AML-193 (cell line): ENCODE measurements around the gene ZKSCAN3.
"Not testable (repeated sequence)": the region's sequence is repeated elsewhere in the genome, so short reads cannot be mapped to it uniquely, and the experiment has no call there.

Experiments used
- DNase-seq, 2 experiments: peaks; one replicate each; lab custom pipeline; 2025; lab: John Stamatoyannopoulos, UW

The ZKSCAN3 gene

DNA sequence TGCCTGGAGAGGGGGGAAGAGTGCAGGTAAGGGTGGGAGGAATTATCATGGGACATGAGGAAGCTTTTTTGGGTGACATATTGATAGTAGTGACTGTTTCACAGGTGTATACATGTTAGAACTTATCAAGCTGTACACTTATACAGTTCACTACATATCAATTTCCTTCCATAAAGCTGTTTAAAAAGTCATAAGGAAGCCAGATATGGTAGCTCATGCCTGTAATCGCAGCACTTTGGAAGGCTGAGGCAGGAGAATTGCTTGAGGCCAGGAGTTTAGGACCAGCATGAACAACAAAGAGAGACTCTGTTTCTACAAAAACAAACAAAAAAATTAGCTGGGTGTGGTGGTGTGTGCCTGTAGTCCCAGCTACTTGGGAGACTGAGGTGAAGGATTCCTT, 28.1 kb downstream of the ZKSCAN3 start:
- DNase-seq, result no peak

DNA sequence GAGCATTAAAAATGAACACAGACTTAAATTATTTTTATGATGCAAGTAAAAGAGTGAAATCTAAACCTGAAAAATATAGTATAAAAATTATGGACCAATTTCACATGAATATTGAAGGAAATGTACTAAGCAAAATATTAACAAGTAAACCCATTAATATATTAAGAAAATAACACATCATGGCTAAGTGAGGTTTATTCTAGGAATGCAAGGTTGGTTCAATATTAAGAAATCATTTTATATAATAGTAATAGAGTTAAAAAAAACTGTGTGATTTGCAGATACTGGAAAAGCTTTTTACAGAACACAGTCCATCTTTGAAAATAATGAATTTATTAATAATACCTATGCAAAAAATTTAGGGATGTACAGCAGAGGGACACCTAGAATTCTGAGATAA, 28.9 kb downstream of the ZKSCAN3 start:
- no peak for DNase-seq

DNA sequence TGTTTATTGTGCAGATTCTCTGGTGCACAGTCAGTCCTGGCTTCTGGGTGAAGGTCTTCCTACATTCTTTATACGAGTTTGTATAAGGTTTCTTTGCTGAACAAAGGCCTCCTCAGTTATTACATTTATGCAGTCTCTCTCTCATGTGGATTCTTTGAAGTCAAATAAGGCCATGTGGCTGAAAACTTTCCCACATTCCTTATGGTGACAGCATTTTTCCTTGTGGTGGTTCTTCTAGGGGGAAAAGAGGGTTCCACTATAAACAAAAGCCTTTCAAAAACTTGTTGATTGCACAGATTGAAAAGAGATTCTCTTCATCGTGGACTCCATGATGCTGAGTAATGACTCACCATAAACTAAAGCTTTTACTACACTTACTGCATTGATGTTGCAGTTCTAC, 30.6 kb downstream of the ZKSCAN3 start:
- DNase-seq, result no peak

DNA sequence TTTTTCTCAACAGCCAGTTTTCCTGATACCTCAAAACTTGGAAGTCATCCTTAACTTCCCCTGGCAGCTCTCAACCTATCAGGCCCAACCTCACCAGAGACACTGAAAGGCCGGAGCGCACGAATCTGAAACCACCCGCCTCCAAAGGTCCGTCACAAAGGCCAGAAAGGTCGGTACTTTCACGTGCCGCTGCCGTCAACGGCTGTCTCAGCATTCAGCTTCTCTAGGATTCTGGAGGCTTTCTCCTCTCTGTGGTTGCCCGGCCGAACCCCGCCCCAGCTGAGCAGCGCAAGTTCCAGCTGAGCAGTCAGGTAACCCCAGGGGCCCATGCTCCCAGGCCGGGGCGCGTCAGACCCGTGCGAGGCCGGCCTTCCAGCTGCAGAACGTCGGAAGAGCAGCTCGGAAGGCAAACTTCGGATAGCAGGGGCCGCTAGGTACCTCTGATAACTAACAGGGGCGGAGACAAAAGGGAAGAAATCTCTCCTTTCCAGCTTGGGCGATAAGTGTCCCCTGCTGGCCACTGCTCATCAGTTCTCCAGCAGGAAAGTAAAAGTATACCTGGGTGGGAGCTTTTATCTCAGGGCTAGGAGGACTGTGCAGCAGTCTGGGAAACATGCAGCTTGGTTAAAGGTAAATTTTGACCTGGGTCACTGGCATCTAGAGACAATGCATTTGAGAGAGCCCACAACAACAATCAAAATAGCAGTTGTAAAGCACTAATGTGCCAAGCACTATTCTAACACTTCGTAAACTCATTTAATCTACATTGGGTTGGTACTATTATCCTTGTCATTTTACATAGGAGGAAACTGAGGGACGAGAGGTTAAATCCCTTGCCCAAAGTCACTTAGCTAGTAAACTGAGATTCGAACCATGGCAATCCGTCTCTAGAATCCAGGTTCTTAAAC, 33.7 kb downstream of the ZKSCAN3 start:
- peak; percentile 69 to 71 for DNase-seq

DNA sequence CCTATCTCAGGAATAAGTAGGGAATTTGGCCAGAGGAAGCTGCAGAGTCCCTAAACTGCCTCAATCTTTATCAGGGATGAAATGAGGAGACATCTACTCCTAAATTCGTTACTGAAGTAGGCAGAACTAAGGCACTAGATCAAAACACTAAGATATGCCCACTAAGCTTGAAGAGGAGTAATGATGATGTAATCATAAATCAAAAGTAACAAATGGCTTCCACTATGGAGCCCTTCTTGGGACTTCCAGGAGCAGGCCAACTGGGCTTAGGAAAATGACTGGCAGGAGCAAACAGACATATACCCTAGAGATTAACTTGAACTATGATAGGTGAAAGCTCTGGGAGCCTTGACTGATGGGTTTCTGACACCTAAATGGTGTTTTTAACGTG, 34.4 kb downstream of the ZKSCAN3 start:
- DNase-seq, result no peak

DNA sequence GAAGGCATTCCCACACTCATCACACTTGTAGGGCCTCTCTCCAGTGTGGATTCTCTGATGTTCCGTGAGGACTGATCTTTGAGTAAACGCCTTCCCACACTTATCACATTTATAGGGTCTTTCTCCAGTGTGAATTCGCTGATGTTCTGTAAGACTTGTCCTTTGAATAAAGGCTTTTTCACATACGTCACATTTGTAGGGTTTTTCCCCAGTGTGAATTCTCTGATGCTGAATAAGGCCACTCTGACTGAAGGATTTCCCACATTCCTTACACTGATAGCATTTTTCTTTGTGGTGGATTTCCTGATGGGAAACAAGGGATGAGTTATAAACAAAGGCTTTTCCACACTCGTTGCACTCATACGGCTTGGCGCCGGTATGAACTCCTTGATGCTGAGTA, 40.9 kb downstream of the ZKSCAN3 start:
- DNase-seq, result no peak

DNA sequence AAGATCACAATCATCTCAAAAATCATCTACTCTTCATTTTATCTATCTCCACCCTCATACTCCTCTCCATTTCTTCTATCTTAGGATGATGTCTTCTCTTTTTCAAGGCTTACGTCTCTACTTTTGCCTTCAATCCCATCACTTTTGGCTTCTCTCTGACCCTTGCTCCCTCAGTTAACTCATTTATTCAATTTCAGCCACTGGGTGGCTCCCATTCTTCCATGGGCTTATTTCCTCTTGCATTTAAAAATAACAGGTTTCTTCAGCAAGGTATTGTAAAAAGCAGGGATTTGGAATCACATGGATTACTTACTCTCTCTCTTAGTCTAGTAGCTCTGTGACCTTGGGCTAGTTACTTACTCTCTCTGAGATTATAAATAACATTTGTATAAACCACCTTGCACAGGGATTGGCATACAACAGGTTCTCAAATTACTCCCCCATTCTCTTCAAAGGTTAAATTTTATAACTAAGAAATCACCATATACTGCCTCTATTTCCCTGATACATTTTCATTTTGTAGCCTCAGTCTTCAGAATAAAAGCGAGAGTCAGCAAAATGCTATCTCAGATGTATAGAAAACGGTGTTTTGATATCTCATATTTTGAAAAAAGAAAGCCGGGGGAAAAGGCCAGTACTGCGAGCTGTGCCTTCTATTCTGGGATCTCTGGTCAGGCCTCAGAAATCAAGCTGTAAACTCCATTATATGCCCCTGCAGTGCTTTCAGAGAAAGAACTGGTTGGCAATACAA, 44.3 kb downstream of the ZKSCAN3 start:
- peak in 1 of 2 experiments; percentile 20 for DNase-seq

DNA sequence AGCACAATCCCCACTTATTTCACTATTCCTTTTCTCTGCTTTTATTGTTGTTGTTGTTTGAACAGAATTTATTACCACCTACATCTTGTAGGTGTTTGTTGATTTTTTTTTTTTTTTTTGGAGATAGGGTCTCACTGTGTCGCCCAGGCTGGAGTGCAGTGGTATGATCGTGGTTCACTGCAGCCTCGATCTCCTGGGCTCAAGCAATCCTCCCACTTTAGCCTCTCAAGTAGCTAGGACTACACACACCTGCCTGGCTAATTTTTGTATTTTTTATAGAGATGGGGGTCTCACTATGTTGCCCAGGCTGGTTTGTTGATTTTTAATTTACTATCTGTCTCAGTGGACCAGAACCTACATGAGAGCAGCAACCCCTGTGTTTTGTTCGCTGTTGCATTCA, 46.2 kb downstream of the ZKSCAN3 start:
- DNase-seq, result no peak

DNA sequence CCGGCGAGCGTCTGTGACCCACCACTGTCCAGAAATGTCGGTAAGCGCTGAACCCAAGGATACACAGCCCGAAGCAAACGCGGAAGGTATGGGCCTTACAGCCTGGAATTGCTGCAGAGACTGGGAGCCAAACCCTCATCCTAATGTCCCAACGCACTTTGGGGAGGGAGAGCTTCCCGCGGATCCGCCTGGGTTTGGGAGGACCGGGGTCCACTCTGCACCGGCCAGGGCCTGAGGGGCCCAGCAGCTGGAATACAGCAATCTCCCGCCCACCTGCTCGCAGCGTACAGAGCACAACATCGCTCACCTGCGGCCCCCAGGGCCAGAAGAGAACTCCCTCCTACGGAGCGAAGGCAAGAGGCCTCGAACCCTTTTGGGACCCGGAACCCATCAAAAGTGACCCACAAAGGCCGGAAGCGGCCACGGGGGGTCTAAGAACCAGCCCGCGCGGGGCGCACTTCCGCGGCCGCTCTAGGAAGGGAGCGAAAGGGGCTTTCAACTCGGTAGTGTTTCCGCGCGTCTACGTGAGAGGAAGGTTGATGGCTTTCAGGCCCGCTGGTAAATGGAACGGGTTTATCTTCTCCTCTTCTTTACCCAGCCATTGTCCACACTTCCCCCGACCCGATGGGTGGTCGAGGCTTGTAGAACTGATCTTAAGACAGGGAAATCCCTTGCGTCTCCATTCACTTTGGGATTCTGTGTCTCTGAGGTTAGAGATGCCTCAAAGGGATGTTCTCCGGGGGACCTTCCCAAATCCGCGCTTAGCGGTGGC, 49.8 kb downstream of the ZKSCAN3 start, which contains the start of gene ZSCAN12:
ZSCAN12 (minus strand) TSS at position 398 of the 772 bp plus-strand sequence. CDS start 1,342 bp downstream, outside the sequence.
- no peak for DNase-seq

DNA sequence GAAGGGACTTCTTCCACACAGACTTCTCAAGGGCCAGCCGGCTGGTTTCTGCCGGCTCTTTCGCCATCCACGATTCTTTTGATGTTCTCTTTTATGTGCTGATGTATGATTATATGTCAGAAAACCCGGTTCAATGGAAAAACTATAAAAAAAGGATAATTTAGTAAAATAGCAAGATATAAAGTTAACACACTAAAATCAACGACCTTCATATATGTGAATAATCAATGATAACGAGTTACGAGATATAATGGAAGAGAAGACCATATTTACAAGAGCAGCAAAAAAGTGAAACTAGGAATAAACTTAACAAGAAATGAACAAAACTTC, 50.3 kb downstream of the ZKSCAN3 start:
- DNase-seq, result no peak

DNA sequence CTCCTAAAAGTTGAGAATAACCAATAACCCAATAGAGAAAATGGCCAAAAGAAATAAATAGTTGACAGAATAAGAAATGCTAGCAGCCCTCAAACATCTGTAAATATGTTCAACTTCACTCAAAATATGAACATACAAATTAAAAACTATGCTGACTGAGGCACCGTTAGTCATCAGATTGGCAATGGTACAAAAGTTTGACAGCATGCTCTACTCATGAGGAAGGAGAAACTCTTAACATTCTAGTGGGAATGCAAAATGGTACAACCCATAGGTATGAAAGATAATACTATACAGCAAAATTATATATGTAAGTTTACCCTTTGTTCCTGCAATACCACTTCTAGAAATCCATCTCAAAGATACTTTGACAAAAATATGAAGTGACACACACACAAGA, 51.4 kb downstream of the ZKSCAN3 start:
- no peak for DNase-seq

DNA sequence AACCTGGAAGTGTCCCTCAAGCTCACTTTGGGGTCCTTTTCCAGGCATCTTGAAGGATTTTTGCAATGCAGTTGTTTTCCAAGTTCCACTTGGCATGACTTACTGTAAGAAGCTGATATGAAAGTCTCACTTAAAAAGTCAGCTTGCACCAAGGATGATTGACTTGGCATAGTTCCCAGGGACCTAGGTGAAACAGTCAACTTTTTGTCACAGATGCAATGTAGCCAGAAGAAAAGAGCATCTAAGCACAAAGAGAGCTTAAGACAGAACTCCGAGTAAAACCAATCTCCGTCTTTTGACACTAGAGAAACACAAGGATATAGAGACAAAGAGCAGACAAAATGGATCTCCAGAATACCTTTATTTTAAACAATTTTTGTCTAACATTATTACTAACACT, 52.5 kb downstream of the ZKSCAN3 start:
- no peak for DNase-seq

DNA sequence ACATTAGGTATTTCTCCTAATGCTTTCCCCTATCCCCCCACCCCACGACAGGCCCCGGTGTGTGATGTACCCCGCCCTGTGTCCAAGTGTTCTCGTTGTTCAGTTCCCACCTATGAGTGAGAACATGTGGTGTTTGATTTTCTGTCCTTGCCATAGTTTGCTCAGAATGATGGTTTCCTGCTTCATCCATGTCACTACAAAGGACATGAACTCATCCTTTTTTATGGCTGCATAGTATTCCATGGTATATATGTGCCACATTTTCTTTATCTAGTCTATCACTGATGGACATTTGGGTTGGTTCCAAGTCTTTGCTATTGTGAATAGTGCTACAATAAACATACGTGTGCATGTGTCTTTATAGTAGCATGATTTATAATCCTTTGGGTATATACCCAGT, 54.2 kb downstream of the ZKSCAN3 start:
- DNase-seq, result not testable (repeated sequence)

DNA sequence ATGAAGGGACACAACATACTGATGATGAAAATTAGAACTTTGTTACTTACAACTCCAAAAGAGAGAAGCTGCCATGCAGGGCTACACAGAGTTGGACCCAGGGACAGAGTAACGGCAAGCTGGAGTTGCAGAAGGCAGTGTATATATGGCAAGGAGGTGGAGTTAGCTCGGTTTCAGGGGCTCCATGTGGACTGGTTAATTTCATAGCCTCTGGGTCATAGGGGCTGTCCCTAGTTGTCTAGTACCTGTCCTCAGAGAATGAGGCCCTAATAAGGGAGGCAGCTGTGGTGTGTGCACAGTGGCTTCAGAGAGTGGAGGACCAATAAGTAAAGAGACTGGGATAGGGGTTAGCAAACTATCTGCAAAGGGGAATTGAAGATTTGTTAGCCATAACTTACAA, 57.7 kb downstream of the ZKSCAN3 start:
- DNase-seq, result no peak

DNA sequence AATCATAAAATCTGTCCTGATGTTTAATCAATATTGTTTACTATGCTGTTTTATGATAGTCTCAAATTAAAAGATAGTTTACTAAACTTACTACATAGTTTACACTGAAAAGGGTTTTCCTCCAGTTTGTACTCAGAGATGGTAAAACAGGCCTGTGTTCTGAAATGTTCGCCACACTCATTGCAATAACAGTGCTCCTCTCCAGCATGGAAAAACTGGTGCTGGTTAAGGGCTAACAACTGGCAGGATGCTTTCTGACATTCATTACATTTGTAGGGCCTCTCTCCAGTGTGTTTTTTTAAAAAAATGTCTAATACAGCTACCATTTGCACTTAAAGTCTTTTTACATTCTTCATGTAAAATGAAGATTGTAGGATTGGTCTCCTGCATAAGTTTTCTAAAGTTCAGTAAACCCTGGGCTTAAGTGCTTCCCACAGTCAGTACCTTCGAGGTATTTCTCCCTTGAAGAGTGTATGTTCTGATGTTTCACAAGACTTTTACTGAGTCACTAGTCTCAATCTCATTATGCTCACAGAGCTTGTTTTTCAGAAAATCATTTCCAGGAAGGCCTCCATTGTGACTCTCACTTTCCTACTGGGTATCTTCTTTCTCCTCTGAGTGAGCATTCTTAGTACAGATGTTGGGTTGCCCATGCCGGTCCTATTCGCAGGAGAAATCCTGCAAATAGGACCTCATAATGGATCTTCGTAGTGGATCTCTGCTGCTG, 58.5 kb downstream of the ZKSCAN3 start:
- no peak for DNase-seq

DNA sequence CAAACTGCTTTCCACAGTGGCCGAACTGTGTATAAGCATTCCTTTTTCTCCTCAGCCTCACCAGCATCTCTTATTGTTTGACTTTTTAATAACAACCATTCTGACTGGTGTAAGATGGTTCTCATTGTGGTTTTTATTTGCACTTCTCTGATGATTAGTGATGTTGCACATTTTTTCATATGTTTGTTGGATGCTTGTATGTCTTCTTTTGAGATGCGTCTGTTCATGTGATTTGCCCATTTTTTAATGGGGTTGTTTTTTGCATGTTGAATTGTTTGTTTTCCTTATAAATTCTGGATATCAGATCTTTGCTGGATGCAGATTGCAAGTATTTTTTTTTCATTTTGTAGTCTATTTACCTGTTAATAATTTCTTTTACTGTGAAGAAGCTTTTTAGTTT, 61.0 kb downstream of the ZKSCAN3 start:
- no peak for DNase-seq

DNA sequence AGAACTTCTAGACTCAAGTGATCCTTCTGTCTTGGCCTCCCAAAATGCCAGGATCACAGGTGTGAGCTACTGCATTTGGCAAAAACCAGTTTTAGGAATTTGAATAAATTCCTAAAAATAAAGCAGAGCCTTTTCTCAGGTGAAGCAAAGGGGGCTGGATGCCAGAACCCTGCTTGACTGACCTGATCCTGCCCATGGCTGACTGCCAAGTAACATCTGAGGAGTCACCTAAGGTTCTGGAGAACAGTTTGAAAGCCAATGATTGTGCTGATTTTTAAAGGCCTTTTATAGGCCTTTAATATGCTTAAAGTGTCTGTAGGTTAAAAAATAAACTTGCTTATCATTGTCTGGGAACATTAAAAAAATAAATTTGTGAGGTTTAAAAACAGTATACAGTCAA, 63.9 kb downstream of the ZKSCAN3 start:
- no peak for DNase-seq
